GM19240 (cell line): Measurements from ENCODE around the gene MAP2.

ENCODE experiments used
- DNase-seq: peaks from one replicate; pipeline ENCODE4 v3.0.0; 2011; ENCODE audit warnings: low spot score; ENCODE audit not compliant: insufficient read length

Gene MAP2

DNA sequence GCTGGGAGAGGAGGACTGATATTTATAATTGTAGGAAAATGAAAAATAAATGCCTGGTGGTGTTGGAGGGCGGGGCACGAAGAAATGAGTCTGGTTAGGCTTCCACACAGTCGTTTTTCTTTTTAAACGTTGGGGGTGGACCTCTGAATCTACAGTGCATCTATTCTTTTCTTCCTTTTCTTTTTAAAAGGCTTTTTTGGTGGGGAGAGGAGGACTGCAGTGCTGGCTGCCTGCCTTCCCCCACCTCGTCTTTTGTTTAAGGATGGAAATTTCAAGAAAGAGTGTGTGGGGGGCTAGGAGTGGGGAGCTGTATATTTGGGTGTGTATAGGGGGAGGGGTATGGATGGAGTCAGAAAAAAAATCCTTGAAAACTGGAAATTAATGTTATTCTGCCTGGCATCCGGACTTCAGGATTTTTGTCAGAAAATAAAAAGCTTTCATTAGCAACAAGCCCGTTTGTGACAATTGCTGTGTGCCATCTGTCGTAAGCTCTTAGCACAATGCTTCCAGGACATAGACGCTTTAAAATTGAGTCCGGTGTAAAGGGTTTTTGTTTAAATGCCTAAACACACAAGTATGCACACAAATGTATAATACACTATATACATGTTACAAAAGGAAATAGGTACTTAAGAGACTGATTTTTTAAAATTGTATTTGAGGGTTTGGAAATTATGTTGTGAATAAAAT lies 1.1 kb downstream of the MAP2 start:
- no peak for DNase-seq

DNA sequence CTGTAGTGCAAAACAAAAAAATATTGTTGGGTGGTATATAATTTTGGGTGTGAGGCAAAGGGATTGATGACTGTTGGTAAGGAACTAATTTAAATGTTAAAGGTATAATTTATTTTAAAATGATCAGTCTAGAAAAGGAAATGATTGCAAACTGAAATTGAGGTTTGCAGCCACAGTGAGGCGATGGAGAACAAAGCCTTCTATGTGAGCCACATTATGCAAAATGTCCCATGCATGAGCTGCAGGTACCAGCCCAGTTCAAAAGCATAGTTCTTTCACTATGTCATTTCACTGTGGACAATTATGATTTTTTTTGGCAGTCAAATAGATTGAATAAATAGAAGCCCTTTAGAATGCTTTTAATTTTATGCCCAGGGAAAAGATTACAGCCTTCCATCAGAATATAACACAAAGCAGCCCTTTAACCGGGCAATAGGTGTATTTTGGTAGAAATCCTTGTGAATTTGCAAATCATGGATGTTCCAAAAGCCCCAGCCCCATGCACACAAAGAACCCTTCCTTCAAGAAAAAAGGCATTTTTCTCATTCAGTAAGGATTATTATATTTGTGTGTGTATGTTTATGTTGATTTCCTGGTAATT lies 1.7 kb downstream of the MAP2 start:
- DNase-seq: no peak

- no peak for DNase-seq
Observed at GRCh38 chr2:209426432-209426831, 2.6 kb downstream of the MAP2 start.

GRCh38 chr2:209431701-209432100 lies 7.9 kb downstream of the MAP2 start:
- DNase-seq: no peak

DNA sequence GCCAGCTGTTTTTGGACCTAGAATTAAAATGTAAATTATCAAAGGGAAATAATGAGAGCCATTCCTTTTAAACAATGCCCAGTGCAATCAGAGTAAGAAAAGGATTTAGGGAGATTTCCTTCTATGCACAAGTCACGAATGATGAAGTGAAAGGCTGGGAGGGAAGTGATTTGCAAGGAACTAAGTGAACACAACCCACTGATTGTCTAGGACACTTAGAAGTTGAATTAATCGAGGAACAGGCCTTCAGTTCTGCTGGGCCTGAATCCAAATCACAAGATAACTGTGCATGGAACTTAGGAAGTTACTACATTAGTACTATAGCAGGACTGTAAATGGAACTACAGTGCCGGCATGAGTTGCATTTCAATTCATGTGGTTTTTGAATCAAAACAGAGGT lies 17.7 kb downstream of the MAP2 start:
- DNase-seq: no peak

DNA sequence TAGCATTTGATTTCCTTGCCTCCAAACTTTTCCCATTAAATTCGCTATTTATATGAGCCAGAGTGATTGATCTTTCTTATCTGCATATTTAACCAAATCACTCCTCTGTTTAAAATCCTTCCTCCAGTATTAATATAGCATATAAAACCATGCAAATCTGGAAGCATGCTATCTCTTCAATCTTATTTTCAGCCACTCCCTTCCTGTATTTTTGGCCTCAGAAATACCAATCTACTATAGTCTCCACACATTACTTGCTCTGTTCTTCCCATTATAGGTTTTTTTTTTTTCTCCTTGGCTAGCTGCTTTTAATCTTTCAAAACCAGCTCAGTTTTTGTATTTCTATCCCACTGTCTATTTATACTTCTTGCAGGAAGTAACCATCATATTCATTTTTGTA lies 19.1 kb downstream of the MAP2 start:
- no peak for DNase-seq

DNA sequence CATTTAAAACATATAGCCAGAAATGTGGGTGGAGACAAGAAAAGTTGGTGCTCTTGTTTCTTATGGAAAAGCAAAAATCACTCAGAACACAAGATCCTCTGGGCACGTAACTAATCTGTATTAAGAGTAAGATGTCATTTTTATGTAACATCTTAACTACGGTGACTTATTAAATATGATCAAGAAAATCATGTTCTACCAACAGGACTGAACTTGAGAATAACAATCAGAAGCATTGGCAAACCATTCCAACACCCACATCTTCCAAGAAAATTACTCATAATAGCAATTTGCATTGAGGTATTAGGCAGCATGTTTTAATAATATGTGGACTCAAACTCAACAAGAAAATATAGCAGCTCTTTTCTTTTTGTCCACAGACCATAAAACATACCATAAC lies 21.6 kb downstream of the MAP2 start:
- no peak for DNase-seq

GRCh38 chr2:209451209-209451834 lies 27.5 kb downstream of the MAP2 start:
- DNase-seq: no peak

DNA sequence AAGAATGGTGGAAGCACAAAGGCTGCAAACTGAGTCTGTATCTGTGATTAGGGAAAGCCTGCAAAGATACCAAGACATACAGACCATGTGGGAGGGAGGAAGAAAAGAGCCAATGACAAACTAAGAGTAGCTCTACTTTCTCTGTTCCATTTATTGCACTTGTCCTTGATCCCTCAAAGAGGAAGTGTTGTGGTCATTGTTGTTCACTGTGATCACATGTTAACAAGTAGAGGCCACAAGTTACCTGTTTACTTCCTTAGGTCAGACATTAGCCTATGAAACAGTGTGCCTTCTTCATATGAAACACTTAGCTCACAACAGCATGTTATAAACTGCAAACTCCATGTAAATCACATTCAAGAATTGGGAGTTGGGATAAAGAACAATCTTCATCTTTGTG lies 32.6 kb downstream of the MAP2 start:
- no peak for DNase-seq

DNA sequence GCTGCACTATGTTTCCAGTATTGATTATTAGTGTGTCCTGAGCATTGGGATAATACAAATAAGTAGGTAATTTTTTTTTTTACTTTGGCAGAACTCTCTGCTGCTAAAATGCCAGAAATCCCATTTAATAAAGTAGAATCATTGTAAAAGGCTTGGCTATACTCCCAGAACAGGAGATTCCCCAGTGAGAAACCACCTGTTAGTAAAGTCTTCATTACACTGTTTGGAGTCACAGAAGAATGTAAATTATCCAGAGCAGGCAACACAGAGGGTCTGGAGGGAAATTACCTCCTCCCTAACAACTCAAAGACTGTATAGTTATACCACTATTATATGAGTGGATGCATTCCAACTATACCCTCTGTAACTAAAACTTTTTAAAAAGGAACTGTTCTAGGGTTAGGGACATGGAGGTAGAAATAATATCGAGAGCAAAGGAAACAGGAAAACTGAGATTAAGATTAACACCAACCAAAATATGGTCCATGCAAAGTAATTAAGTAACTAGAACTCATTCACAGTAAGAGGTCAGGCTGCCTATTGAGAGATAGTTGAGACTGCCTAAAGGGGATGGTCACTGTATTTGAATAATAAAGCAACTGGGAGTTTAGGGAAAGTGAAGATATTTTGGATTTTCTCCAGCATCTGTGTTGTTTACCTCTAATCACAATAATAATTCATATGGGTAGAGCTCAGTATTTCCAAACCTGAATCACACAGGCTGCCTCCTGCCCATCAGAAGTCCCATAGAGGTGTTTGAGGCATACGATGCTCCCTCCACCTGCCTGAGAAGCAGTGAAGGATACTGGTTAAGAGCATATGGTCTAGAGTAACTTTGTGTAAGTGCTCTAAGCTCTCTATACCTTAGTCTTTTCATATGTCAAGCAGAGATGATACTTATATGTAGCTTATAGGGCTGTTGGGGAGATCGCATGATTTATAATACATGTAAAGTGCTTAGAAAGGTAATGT lies 34.4 kb downstream of the MAP2 start:
- no peak for DNase-seq

- DNase-seq: no peak
Observed at GRCh38 chr2:209459359-209459758, 35.5 kb downstream of the MAP2 start.

DNA sequence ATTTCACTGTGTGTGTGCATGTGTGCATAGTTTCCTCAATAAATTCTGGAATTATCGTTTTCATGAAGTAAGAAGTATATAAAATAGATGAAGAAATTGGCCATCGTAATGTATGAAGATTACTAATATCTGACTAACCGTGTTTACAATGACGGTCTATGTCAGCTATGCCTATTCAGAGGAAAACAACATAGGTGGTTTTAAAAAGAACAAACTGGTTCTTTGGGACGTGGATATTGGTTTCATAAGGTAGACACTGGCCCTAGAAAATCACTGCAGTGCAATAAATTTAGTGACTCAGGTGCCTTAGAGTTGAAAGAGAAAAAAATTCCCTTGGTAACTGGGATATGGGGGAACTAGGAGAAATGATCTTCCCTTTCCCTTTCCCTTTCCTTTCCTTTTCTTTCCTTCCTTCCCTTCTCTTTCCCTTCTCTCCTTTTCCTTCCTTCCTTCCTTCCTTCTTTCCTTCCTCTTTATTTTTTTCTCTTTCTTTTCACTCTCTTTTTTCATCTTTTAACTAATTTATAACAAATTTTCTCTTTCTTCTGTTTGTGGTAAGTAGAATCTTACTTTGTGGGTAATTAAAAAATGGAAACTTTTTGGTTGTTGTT lies 36.4 kb downstream of the MAP2 start:
- DNase-seq: no peak

DNA sequence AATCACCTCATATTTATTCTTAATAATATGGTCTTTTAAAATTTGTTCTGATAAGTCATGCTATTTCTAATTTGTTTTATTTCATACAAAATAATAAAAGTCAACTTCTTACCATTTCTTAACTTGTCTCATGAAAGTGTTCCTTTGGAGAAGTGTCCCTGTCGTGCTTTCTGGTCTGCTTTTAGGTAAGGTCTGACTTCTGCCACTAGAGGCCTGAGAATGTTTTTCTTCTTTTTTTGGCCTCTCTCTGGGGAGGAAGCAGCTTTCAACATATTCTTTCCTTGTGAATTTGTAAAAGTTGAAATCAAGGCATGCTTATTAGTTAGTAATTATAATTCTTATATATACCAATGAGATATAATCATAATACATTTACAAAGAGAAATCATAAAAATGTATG lies 39.4 kb downstream of the MAP2 start:
- DNase-seq: no peak

- DNase-seq: no peak
Observed at GRCh38 chr2:209463835-209464234, 40.0 kb downstream of the MAP2 start.

DNA sequence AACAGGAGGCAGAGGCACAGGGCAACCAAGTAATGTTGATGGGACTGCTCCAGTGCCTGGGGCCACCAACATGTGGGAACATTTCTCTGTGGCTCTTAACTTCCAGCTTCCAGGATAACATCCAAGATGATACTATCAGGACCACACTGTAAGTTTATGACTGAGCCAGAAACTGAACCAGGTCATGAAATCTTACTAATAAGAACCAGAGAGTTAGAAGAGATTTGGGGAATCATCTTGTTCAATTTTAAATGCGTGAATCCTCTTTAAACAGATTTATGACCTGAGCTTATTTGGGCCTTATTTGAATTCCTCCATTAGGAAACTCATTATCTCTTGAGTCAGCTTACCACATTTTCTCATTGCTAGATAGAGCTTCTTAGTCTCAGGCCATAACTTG lies 45.0 kb downstream of the MAP2 start:
- no peak for DNase-seq

DNA sequence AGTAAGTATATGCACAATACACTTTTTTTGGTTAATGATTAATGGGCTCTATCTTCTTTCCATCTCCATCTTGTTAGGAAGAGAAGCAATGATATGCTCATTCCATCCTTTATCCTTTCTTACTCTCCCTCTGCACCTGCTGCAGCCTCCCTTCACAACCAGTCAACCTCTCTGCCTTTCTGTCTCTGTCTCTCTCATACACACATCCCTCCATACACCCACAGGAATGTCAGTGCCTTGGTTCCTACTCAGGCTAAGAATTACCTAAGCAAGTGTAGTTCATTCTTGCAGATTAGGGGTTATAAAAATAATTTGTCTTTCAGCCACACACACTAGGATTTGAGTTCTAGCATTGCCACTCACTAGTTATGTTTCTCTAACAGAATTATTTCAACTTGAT lies 45.6 kb downstream of the MAP2 start:
- no peak for DNase-seq

DNA sequence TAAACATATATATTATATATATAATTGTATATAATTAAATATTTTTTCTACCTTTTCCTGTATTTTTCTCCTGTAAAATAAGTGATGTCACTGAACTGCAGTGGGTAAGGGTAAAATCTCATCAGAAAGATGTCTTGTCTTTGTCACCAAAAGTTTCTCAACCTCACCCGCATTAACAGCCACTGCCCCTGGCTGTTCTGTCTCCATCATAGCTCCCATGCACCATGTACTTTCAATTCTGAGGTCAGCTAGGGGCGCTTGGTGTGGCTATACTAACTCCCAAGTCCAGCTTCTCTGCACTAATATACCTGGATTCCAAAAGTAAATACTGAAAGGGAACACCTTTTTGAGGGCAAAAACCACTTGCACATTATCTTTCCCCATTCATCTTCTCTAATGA lies 46.6 kb downstream of the MAP2 start:
- no peak for DNase-seq

DNA sequence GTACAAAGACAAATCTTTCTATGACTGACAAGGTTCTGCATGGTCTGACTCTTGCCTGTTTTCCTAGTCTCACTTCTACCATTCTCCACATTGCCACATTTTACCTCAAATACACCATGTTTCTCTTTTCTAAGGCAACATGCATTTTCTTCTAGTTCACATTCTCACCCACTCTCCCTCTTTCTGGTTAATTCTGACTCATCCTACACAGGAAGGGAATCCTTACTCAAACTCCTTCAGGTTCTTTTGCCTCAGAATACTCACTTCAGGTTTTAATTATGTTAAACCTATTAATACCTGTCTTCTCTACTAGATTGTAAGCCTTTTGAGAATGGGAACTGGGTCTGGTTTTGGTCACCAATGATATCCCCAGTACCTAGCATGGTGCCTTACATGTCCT lies 47.2 kb downstream of the MAP2 start:
- DNase-seq: no peak

DNA sequence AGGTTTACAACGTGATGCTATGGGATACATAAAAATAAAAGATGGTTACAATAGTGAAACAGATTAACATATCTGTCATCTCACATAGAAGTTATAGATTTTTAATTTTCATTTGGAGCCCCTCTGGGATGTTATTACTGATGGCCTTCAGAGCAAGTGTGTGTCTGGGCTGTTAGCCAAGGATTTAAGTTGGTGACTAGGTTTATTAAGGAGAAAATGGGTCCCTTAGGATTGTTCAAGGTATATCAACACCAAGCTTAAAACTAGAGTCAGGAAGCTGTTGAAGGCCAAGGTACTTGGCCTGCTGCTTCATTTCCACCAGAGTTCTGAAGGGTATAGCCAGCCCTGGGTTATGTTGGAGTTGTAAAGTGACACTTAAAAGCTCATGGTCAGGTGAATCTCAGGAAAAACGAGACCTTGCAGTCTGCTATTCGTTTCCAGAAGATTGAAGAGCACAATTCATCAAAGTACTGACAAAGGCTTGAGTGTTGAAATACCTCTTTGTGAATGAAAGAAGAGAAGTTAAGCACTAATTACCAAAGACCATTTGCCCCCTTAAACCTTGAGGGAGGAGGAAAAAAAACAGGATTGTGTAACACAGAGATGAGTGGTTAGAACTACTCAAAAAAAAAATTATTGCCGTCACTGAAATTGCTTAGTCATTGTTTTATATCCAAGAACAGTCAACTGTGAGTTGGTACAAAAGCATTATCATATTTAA lies 48.4 kb downstream of the MAP2 start:
- DNase-seq: no peak

- no peak for DNase-seq
Observed at GRCh38 chr2:209472871-209473270, 49.0 kb downstream of the MAP2 start.

- no peak for DNase-seq
Observed at GRCh38 chr2:209473930-209474419, 50.1 kb downstream of the MAP2 start.
